Measurements from ENCODE around the gene TRPM4.
A peak's percentile ranks its signal among the peaks of the same experiment; 100 is the strongest.
"Not testable (repeated sequence)": the region's sequence is repeated elsewhere in the genome, so short reads cannot be mapped to it uniquely, and the experiment has no call there.

The TRPM4 gene

GRCh38 chr19:49157445-49158224 lies at the start of gene TRPM4:
Gene TRPM4 (plus strand): TSS chr19:49157792. CDS start chr19:49157867, 75 bp downstream.
- peak; percentile 37 for DNase-seq

GRCh38 chr19:49109051-49109450 lies 48.5 kb upstream of the TRPM4 start:
- DNase-seq = no peak

GRCh38 chr19:49109569-49110233 lies 47.9 kb upstream of the TRPM4 start:
- no peak for DNase-seq

- DNase-seq = no peak
Observed at GRCh38 chr19:49110567-49110966, 47.0 kb upstream of the TRPM4 start.

GRCh38 chr19:49111218-49111998 lies 46.2 kb upstream of the TRPM4 start:
- no peak for DNase-seq

- peak; percentile 62 for DNase-seq
Observed at GRCh38 chr19:49113762-49114629, 43.6 kb upstream of the TRPM4 start, which contains the start of gene LIN7B. Gene LIN7B (plus strand): TSS chr19:49114370. CDS start chr19:49114405, 35 bp downstream.

GRCh38 chr19:49114630-49115363 lies 42.8 kb upstream of the TRPM4 start:
- DNase-seq = peak; percentile 21

GRCh38 chr19:49116544-49116943 lies 41.0 kb upstream of the TRPM4 start:
- no peak for DNase-seq

- DNase-seq = no peak
Observed at GRCh38 chr19:49117677-49118564, 39.7 kb upstream of the TRPM4 start.

GRCh38 chr19:49118565-49119410 lies 38.8 kb upstream of the TRPM4 start, which contains the start of gene C19orf73:
Gene C19orf73 (minus strand): TSS chr19:49119143. CDS start chr19:49119022, 121 bp downstream.
- DNase-seq = peak; percentile 91

GRCh38 chr19:49119411-49120324 lies 37.9 kb upstream of the TRPM4 start, which contains the start of gene PPFIA3:
Gene PPFIA3 (plus strand): TSS chr19:49119544. CDS start chr19:49127874, 8,330 bp downstream.
- no peak for DNase-seq

- no peak for DNase-seq
Observed at GRCh38 chr19:49120325-49120683, 37.3 kb upstream of the TRPM4 start.

GRCh38 chr19:49120868-49121267 lies 36.7 kb upstream of the TRPM4 start:
- DNase-seq = no peak

GRCh38 chr19:49121841-49122240 lies 35.8 kb upstream of the TRPM4 start:
- DNase-seq = not testable (repeated sequence)

GRCh38 chr19:49123285-49123684 lies 34.3 kb upstream of the TRPM4 start:
- DNase-seq = not testable (repeated sequence)

- DNase-seq = no peak
Observed at GRCh38 chr19:49125025-49125731, 32.4 kb upstream of the TRPM4 start.

GRCh38 chr19:49126575-49126974 lies 31.0 kb upstream of the TRPM4 start:
- DNase-seq = no peak

- not testable (repeated sequence) for DNase-seq
Observed at GRCh38 chr19:49127225-49127624, 30.4 kb upstream of the TRPM4 start.
